LNCAP (cell line): Measurements from ENCODE around the gene NLGN2.

Experiments
- CTCF ChIP-seq: fragments of 450-650 bp; IDR thresholded peaks from 2 replicates; pipeline ENCODE4 v1.5.1; 2017; ENCODE audit warnings: mild to moderate bottlenecking

NLGN2 gene

DNA sequence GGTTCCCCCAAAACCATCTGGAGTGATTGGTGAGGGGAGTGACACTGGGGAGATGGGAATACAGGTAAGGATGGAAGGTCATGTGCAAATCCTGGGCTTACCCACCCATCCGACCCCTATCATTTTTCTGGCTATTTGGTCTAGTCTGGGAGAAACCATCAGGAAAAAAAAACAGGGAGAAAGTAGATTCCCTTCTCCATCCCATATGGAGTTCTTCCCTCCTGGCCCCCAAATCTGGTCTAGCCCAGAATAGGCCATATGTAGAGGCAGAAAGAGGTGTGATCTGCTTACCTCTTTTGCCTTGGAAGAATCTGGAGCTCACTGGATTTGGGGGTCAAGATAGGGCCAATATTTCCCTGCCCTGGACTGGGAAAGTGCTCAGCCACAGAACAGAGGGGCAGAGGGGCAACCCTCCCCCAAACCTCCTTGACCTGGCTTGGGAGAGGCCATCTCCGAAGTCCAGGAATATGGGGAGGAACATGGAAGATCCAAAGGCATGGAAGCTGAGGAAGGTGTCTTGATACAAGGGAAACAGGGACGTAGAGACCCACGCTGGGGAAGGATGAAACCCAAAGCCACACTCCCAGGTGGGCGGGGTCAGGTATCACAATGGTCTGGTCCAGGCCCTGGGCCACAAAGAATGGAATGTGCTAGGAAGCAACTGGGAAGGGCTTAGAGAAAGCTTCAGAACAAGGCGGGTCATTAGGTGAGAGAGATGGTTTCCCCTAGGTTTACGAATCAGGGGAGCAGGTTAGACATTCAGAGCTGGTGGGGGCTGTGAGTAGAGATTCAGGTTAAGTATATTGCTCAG, 53.4 kb downstream of the NLGN2 start:
- TF ChIP-seq CTCF = no peak

GRCh38 chr17:7462474-7463371, 55.1 kb downstream of the NLGN2 start:
- no peak for TF ChIP-seq CTCF

GRCh38 chr17:7463372-7463846, 55.8 kb downstream of the NLGN2 start:
- no peak for TF ChIP-seq CTCF

DNA sequence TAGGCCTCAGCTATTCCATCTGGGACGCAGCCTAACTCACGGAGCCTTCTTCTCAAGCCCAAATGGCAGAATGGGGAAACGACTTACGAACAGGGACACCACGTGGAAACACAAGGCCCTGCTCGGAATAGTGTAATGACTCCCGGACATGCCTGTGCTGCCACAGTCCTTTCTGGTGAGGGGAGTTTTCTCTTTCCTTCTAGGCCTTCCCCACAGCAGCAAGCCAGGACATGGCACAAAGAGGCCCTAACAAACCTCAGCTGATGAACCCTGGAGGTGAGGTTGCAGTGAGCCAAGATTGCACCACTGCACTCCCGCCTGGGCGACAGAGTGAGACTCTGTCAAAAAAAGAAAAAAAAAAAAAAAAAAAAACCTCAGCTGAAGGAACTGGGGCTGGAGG, 56.4 kb downstream of the NLGN2 start:
- no peak for TF ChIP-seq CTCF

DNA sequence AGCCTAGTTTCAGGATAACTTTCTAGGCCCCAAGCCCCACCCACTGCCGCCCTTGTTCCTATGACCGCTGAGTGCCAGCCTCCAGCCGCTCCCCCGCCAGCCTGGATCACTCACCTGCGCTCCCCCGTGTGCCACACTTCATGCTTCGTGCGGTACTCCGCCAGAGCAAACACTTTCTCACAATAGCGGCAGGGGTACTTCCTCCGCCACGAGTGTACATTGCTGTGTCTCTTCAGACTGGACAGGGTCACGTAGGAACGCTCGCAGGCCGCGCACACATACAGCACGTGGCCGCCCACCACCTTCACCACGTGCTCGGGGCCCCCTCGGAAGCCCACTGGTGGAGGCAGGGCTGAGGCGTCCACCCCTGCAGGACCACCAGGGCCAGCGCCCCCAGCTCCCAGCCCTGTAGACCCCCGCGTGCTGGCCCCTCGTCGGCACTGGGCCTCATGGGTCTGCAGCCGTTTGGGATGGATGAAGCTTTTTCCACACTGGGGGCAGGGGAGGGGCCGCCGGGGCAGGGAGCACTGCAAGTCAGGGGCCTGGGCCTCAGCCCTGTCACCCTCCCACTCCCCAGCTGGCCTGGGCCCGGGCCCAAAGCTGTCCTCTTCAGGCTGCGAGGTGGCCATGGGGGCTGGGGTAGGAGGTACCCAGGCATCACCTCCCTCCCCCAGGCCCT, 58.1 kb downstream of the NLGN2 start:
- TF ChIP-seq CTCF = no peak

DNA sequence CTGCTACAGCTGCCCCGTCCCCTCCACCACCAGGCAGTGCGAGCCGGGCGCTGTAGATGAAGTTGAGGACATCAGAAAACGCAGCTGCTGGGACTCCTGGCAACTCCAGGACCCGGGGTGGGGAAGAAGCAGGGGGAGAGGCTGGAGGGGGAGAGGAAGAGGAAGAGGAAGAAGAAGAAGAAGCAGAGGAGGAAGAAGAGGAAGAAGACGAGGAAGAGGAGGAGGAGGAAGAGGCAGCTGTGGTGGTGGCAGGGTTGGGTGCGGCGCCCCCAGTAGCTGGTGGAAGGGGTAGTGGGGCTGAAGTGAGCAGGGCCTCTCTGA, 58.6 kb downstream of the NLGN2 start:
- no peak for TF ChIP-seq CTCF

- TF ChIP-seq CTCF = no peak
Measured at GRCh38 chr17:7466639-7467341, 59.1 kb downstream of the NLGN2 start.
